CD4-positive, alpha-beta T cell treated with Interleukin-1 beta for 1 hour (primary cell): ENCODE results near the gene A2M.

ENCODE experiments used
- DNase-seq, 2 donors: peaks; one replicate each; pipeline ENCODE4 v3.0.0-alpha.2; 2020 to 2022

The A2M gene

DNA sequence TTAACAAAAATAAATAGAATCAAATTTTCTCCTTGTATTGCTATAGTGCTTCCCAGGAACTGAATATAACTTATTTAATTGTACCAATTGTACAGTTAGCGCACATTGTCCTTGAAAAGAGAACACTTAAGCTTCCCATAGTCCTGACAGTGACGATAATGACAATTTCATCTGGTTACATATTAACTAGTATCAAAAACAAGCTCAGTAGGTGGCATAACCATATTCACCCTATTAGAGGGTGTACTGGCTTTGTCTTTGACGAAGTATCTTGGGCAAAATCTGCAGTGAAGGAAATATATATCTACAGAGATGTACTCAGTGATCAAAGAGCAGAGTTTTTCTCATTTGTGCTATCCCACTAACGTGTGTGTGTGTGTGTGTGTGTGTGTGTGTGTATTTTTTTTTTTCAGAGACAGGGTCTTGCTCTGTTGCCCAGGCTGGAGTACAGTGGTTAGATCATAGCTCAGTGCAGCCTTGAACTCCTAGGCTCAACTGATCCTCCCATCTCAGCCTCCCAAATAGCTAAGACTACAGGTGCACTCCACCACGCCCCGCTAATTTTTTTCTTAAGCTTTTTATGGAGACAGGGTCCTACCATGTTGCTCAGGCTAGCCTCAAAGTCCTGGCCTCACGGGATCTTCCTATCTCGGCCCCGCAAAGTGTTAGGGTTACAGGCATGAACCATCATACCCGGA lies 4.9 kb upstream of the A2M start:
- DNase-seq, result no peak

DNA sequence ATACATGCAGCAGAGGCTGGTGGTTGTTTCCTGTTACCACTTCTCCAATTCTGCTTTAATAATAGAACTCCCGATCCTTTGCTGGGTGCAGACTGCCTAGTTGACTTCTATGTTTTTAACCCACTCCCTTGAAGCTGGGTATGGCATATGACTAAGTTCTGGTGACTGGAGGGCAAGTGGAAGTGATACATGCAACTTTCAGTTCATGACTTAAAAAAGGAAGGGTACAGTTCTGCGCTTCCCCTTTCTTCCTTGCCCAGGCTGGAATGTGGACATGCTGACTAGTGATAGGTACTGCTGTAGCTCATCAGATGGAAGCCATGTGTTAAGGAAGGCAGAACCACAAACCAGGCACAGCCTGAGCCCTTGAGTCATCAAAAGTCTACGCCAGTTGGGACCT lies 2.4 kb upstream of the A2M start:
- DNase-seq, result peak; percentile 19 to 70

DNA sequence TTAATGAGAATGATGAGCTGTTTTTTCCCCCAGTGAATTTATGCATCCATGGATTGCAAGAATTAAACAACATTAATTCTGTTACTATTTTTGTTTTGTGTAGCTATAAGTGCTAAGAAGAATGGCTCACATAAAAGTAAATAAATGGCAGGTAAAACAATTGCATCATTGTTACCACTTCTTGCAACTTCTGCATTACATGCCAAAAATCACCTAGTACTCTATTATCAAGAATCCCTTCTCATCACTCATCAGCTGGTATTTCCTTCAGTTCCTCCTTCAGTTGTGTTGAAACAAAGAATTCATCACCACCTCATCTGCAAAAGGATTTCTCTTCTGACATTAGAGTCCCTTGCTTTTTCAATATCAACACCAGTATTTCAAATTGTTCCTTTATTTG lies 773 bp downstream of the A2M start:
- no peak for DNase-seq

DNA sequence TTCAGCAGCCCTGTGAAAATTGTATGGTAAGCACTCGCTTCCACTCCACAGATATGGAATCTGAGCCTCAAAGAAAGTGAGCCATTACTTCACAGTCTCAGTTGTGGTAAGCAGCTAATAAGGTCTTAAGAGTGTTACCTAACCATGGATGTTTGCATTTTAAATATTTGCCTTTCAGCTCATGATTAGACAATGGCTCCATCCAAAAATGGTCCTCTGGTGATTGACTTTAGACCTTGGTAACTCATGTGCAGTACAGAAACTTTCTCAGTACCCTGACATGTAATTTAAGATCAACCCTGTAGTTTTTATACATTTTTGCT lies 1.8 kb downstream of the A2M start:
- DNase-seq, result no peak

- DNase-seq, result no peak
Observed at GRCh38 chr12:9113296-9113986, 2.3 kb downstream of the A2M start.

DNA sequence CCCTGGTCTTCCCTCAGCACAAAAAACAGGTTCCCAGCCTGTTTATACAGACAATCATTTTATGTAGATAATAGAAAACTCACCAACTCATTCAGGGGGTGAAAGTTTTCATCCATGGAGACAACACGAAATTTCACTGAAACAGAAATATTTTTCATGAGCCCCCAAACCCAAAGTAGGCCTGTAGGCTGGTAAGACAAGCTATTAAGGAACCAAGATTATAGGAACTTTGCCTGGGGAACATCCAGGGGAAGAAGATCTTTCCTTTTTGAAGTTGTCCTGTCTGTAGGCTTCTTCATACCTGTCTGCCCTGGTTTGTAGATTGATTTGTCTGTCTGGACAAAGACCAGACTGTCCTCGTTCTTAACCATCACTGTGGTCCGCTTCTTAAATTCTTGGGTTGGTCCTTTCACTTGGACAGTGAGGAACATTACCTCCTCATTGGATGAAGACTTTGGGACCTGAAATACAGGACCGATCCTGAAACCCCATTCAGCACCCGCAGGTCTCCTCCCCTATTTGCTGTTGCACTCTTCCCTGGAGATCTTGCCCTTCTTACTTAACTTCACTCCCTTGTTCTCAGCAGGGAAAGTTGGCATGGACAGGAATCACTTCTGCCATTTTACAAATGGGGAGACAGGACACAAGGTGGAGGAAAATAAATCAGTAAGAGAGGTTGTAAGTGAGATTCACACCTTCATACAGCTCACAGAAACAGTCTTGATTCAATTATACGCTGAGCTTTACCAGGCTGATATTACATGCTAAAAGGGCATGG lies 3.5 kb downstream of the A2M start:
- DNase-seq, result no peak

GRCh38 chr12:9111525-9111924 lies 4.2 kb downstream of the A2M start:
- no peak for DNase-seq

DNA sequence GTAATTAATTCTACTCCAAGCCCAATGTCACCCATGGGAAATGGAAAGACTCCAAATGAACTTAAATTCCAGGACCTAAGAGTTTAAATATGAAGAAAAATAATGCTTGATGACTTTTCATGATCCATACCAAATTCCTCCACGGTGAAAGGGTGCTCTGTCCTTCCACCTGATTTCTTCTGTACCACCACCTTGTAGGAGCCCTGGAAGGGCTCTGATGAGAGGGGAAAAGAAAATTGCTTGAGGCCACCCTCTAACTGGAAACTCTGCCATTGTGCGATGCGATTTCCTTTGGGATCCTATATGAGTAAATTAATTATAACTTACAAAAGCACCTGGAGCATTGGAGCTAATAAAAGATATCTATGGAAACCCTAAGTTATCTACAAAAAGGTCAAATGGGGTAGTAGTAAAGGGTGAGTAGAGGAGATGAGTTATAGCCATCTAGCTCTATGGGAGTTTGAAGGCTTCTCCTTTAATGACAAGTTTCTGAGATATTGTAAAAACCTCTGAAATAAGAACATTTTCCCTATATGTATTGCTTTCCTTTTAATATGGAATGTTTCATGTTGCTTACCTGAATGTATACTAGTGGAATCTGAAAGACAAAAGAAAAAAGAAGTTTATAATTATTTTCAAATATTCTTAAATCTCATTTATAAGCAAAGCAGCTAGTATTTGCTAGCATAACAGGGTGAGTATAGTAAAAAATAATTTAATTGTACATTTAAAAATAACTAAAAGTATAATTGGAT lies 5.8 kb downstream of the A2M start:
- DNase-seq, result no peak

GRCh38 chr12:9109213-9109522 lies 6.6 kb downstream of the A2M start:
- DNase-seq, result no peak

- DNase-seq, result no peak
Observed at GRCh38 chr12:9108504-9109212, 7.1 kb downstream of the A2M start.

DNA sequence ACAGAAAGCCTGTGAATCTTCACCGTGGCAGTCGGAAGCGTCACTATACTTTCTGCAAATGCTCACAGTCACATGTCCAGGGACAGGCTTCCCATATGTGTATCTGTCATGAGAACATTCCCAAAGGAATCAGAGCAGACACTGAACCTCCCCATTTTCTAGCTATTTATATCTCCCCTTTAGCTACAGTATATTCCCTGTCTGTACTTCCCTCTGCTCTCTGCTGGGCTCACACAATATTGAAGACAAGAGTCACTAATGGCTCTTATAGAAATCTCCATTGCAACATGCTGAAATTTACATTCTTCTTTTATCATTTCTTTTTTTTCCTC lies 8.2 kb downstream of the A2M start:
- DNase-seq, result no peak

DNA sequence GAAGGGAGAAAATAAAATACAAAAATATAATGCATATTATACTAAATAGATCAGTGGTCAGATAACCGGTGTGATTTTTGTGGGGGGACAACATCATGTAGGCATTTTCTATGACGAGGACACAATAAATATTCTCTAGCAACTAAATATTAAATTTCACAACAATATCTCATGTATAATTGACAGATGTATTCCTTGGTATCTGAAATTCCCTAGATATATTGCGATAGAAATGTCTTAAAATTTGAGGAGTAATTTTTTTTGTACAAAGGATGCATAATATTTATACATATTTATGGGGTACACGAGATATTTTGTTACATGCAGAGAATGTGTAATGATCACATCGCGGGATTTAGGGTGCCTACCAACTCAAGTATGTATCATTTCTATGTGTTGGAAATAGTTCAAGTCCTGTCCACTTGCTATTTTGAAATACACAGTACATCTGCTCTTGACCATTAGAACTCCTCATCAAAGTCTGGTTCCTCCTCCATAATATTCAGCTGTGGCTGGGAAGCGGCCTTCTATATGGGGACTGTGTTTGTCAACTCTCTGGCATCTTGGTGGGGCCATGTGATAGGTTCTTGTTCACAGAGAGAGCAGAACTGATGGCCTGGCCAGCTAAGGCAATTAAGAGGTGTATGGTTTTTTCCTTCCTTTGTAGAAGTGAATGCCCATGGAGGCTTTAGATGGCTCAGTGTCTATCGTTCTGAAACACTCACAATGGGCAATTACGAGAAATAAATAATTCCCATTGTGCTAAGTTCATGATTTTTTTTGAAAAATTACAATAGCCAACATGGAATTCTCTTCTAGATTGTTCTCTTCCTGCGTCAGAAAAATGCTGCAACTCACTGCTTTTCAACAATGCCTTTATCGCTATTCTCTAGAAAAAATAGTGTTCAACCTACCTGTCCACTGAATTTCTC lies 8.8 kb downstream of the A2M start:
- DNase-seq, result no peak

- DNase-seq, result no peak
Observed at GRCh38 chr12:9106067-9106466, 9.7 kb downstream of the A2M start.

GRCh38 chr12:9104767-9105423 lies 10.8 kb downstream of the A2M start:
- no peak for DNase-seq

DNA sequence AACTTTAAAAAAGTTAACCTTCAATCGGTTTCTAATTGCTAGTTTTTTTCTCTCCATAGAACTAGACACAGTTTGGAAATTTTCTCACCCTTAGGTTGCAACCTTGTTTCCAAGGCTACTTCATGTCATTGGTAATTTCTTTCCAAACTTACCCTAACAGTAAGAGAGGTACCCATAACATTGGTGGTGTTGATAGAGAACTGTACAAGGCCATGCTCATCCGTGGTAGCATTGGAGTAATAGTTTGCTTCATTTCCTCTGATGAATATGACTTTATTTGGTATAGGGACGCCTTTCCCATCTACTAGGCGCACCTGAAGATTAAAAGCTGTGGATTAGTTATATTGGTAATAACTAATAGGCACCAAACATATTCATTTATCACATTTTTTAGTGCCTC lies 11.6 kb downstream of the A2M start:
- no peak for DNase-seq

- DNase-seq, result no peak
Observed at GRCh38 chr12:9103050-9103849, 12.5 kb downstream of the A2M start.

GRCh38 chr12:9101018-9101687 lies 14.6 kb downstream of the A2M start:
- DNase-seq, result no peak

DNA sequence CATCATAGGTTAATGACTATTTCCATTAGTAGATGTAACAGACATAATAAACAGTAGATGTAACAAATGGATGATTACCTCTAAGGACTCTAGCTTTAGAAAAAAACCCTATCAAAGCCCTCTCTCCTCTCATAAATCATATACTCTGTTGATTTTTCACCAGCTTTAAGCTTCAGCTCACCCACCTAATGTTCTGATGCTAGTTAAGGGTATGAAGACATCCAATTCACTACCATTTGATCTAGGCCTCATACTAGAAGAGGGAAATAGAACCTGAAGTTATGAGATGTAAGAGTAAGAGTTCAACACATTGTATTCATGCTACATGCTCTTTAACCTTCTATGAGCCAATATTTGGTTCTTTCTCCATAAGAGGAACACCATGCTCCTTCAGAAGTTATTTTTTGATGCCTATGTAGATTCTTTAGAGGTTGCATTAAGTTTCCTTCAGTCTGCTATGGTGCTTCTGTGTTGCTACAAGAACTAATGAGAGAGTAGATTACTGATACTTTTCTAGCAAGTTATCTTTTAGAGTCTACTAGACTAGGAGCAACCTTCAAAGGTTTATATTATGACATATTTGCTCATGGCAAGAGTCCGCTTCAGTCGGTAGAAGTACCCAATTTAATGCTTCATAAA lies 16.0 kb downstream of the A2M start:
- DNase-seq, result no peak

DNA sequence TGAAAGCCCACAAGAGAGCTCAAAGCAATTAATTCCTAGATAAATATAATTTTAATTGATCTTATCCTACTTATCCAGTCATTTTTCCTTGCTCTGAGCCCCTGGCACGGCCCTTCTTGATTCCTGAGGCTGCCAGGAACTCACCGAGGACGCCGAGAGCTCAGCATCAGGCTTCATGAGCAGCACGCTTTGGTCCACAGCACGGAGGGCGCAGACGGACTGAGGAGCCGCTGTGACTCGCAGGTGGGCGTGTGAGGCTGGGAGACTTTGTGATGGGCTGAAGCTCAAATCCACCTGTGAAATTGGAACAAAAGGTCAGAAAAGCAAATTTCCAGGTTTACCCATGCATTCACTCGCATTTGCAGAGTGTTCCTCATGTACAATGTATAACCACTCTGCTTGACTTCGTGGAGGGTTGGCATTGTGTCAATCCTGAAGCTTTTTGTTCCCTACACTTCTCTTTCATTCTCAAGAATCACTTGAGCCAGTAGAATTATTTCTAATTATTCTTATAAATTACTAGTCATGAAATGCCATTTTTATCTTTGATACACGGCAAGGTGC lies 17.2 kb downstream of the A2M start:
- no peak for DNase-seq
